HEK293 (cell line): ENCODE data around the gene ARTN.

ENCODE experiments used
- CTCF ChIA-PET: fragments of 350-600 bp; formaldehyde crosslinking; extraction: SDS; loops from one replicate; lab custom pipeline; 2021; ENCODE audit warnings: antibody characterized with exemption; lab: Yijun Ruan, JAX
- POLR2A ChIA-PET: fragments of 300-600 bp; formaldehyde crosslinking; extraction: SDS; loops from one replicate; lab custom pipeline; 2020; ENCODE audit warnings: antibody characterized with exemption, inconsistent platforms; lab: Yijun Ruan, JAX
- H3K27ac ChIP-seq: fragments of 200-500 bp; sonication (Bioruptor generic); 2 replicates; pipeline ENCODE4 v1.5.1; 2014; ENCODE audit warnings: low read depth, low read length, control low read depth, inconsistent platforms; ENCODE audit errors: extremely low read depth
- H3K36me3 ChIP-seq, 2 experiments: fragments of 200-500 bp in 1 of 2; sonication (Bioruptor generic) in 1 of 2; 1 replicate in 1 of 2; 2 replicates in 1 of 2; pipeline ENCODE4 v1.5.1; 2014 to 2017; ENCODE audit warnings: inconsistent platforms in 2 of 2, low read length in 2 of 2; ENCODE audit not compliant: control insufficient read depth in 2 of 2, insufficient read depth in 1 of 2
- H3K4me1 ChIP-seq: fragments of 200-500 bp; sonication (Bioruptor generic); 2 replicates; pipeline ENCODE4 v1.5.1; 2014; ENCODE audit warnings: mild to moderate bottlenecking, low read length, inconsistent platforms; ENCODE audit not compliant: control insufficient read depth, insufficient read depth
- H3K4me3 ChIP-seq: 2 replicates; pipeline ENCODE4 v1.5.1; 2011; ENCODE audit warnings: low read depth, mild to moderate bottlenecking, control low read depth, low read length, moderate library complexity
- H3K9me3 ChIP-seq: fragments of 200-500 bp; sonication (Bioruptor generic); 2 replicates; pipeline ENCODE4 v1.5.1; 2014; ENCODE audit warnings: low read depth, low read length, inconsistent platforms; ENCODE audit not compliant: control insufficient read depth, insufficient read depth
- BCL11B ChIP-seq: fragments of 450-650 bp; formaldehyde crosslinking; IDR thresholded peaks from 2 replicates; pipeline ENCODE4 v1.5.1; 2016; ENCODE audit warnings: low read depth, missing biosample characterization, missing genetic modification characterization
- IKZF3 ChIP-seq: fragments of 450-650 bp; IDR thresholded peaks from 2 replicates; pipeline ENCODE4 v1.5.0; 2018; ENCODE audit warnings: missing biosample characterization, mild to moderate bottlenecking, missing genetic modification characterization, moderate library complexity
- KLF7 ChIP-seq: fragments of 450-650 bp; formaldehyde crosslinking; IDR thresholded peaks from 2 replicates; pipeline ENCODE4 v1.5.1; 2016; ENCODE audit warnings: missing biosample characterization, missing genetic modification characterization, borderline replicate concordance
- KLF8 ChIP-seq: fragments of 450-650 bp; formaldehyde crosslinking; IDR thresholded peaks from 2 replicates; pipeline ENCODE4 v1.5.1; 2016; ENCODE audit warnings: missing biosample characterization, missing genetic modification characterization
- MYNN ChIP-seq: fragments of 450-650 bp; formaldehyde crosslinking; IDR thresholded peaks from 2 replicates; pipeline ENCODE4 v1.5.1; 2016; ENCODE audit warnings: missing biosample characterization, missing genetic modification characterization, borderline replicate concordance
- SP2 ChIP-seq: fragments of 450-650 bp; formaldehyde crosslinking; IDR thresholded peaks from 2 replicates; pipeline ENCODE4 v1.5.1; 2016; ENCODE audit warnings: missing biosample characterization, missing genetic modification characterization
- SP3 ChIP-seq: fragments of 450-650 bp; formaldehyde crosslinking; IDR thresholded peaks from 2 replicates; pipeline ENCODE4 v1.5.1; 2016; ENCODE audit warnings: missing biosample characterization, missing genetic modification characterization
- YY1 ChIP-seq: fragments of 450-650 bp; formaldehyde crosslinking; IDR thresholded peaks from 2 replicates; pipeline ENCODE4 v1.5.1; 2018; ENCODE audit warnings: missing biosample characterization, missing genetic modification characterization
- YY2 ChIP-seq: fragments of 450-650 bp; formaldehyde crosslinking; IDR thresholded peaks from 2 replicates; pipeline ENCODE4 v1.5.1; 2016; ENCODE audit warnings: missing biosample characterization, missing genetic modification characterization
- ZFP41 ChIP-seq: fragments of 450-650 bp; formaldehyde crosslinking; IDR thresholded peaks from 2 replicates; pipeline ENCODE4 v1.5.1; 2016; ENCODE audit warnings: missing biosample characterization, missing genetic modification characterization, borderline replicate concordance
- ZIC2 ChIP-seq: fragments of 450-650 bp; formaldehyde crosslinking; IDR thresholded peaks from 2 replicates; pipeline ENCODE4 v1.5.1; 2016; ENCODE audit warnings: missing biosample characterization, missing genetic modification characterization
- ZNF2 ChIP-seq: fragments of 450-650 bp; formaldehyde crosslinking; IDR thresholded peaks from 2 replicates; pipeline ENCODE4 v1.5.1; 2016; ENCODE audit warnings: missing biosample characterization, missing genetic modification characterization
- ZNF202 ChIP-seq: fragments of 450-650 bp; formaldehyde crosslinking; IDR thresholded peaks from 2 replicates; pipeline ENCODE4 v1.5.1; 2016; ENCODE audit warnings: missing biosample characterization, missing genetic modification characterization, borderline replicate concordance
- ZNF248 ChIP-seq: fragments of 450-650 bp; formaldehyde crosslinking; IDR thresholded peaks from 2 replicates; pipeline ENCODE4 v1.5.1; 2017; ENCODE audit warnings: missing biosample characterization, missing genetic modification characterization
- ZNF311 ChIP-seq: fragments of 450-650 bp; formaldehyde crosslinking; IDR thresholded peaks from 2 replicates; pipeline ENCODE4 v1.5.1; 2017; ENCODE audit warnings: missing biosample characterization, missing genetic modification characterization, borderline replicate concordance
- ZNF558 ChIP-seq: fragments of 450-650 bp; formaldehyde crosslinking; IDR thresholded peaks from 2 replicates; pipeline ENCODE4 v1.5.1; 2016; ENCODE audit warnings: missing biosample characterization, missing genetic modification characterization
- ZNF571 ChIP-seq: fragments of 450-650 bp; formaldehyde crosslinking; IDR thresholded peaks from 2 replicates; pipeline ENCODE4 v1.5.0; 2017; ENCODE audit warnings: missing biosample characterization, missing genetic modification characterization
- ZNF701 ChIP-seq: fragments of 450-650 bp; formaldehyde crosslinking; IDR thresholded peaks from 2 replicates; pipeline ENCODE4 v1.5.1; 2016; ENCODE audit warnings: missing biosample characterization, missing genetic modification characterization
- ZNF830 ChIP-seq: fragments of 450-650 bp; IDR thresholded peaks from 2 replicates; pipeline ENCODE4 v1.5.0; 2018; ENCODE audit warnings: missing biosample characterization, missing genetic modification characterization, low read depth, mild to moderate bottlenecking, moderate library complexity
- TF ChIP-seq, protein P1 (sequence below): fragments of 450-650 bp; formaldehyde crosslinking; IDR thresholded peaks from 2 replicates; pipeline ENCODE4 v1.5.1; 2016; ENCODE audit warnings: missing biosample characterization, missing genetic modification characterization
- TF ChIP-seq, protein P2 (sequence below): fragments of 450-650 bp; formaldehyde crosslinking; IDR thresholded peaks from 2 replicates; pipeline ENCODE4; 2016; ENCODE audit warnings: missing biosample characterization, missing genetic modification characterization
- TF ChIP-seq, protein P3 (sequence below): fragments of 450-650 bp; formaldehyde crosslinking; IDR thresholded peaks from 2 replicates; pipeline ENCODE4 v1.5.1; 2016; ENCODE audit warnings: missing biosample characterization, missing genetic modification characterization
- TF ChIP-seq, protein P4 (sequence below): fragments of 450-650 bp; formaldehyde crosslinking; IDR thresholded peaks from 2 replicates; pipeline ENCODE4 v1.5.1; 2016; ENCODE audit warnings: missing biosample characterization, missing genetic modification characterization

Gene ARTN

DNA sequence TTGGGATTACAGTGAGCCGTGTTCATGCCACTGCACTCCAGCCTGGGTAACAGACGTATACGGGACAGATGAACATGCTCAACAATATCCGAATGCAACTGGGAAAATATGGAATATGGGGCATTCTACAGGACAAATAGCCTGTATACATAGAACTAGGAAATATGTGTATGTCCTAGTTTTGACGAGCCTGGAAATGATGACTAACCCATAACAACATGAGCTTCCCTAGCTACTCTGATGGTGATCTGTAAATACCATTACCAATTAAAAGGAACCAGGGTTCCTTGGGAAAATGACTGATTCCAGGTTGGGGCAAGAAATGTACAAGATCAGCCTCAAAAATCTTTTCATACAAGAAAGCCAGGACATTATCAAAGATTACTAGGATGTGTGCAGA lies 42.8 kb upstream of the ARTN start:
- Histone ChIP-seq H3K27ac (no peak overlapping the region), H3K4me3 (no peak overlapping the region), H3K9me3 (no peaks in the 10 kb centered on the region), H3K36me3 (peaks cover 0 to 7% of the 10 kb centered on the region in 2 experiments; a peak in 1 of 3 replicates), H3K4me1 (no peaks in the 10 kb centered on the region)
- CTCF ChIA-PET = interaction anchor here (1.0 to 2.0 kb wide), 2 partner anchors 43 to 126 kb away, joined by 3 to 6 read pairs; no protein-coding TSS in a partner anchor
- TF ChIP-seq ZNF571 (tag by site-specific recombination) = no peak
- TF ChIP-seq ZNF830 (tag by site-specific recombination) = no peak
- TF ChIP-seq ZNF558 = no peak
- no peak for TF ChIP-seq BCL11B (tag by site-specific recombination)
- no peak for TF ChIP-seq ZNF701
- no peak for TF ChIP-seq ZIC2 (tag by site-specific recombination)
- no peak for TF ChIP-seq KLF8
- TF ChIP-seq SP3 (tag by site-specific recombination) = no peak
- TF ChIP-seq KLF7 (tag by site-specific recombination) = no peak
- TF ChIP-seq, protein P1, sequence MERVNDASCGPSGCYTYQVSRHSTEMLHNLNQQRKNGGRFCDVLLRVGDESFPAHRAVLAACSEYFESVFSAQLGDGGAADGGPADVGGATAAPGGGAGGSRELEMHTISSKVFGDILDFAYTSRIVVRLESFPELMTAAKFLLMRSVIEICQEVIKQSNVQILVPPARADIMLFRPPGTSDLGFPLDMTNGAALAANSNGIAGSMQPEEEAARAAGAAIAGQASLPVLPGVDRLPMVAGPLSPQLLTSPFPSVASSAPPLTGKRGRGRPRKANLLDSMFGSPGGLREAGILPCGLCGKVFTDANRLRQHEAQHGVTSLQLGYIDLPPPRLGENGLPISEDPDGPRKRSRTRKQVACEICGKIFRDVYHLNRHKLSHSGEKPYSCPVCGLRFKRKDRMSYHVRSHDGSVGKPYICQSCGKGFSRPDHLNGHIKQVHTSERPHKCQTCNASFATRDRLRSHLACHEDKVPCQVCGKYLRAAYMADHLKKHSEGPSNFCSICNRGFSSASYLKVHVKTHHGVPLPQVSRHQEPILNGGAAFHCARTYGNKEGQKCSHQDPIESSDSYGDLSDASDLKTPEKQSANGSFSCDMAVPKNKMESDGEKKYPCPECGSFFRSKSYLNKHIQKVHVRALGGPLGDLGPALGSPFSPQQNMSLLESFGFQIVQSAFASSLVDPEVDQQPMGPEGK (tag by site-specific recombination) = no peak
- no peak for TF ChIP-seq ZNF202 (tag by site-specific recombination)
- TF ChIP-seq, protein P2, sequence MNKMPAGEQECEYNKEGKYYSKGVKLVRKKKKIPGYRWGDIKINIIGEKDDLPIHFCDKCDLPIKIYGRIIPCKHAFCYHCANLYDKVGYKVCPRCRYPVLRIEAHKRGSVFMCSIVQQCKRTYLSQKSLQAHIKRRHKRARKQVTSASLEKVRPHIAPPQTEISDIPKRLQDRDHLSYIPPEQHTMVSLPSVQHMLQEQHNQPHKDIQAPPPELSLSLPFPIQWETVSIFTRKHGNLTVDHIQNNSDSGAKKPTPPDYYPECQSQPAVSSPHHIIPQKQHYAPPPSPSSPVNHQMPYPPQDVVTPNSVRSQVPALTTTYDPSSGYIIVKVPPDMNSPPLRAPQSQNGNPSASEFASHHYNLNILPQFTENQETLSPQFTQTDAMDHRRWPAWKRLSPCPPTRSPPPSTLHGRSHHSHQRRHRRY (tag by site-specific recombination) = no peak
- no peak for TF ChIP-seq ZFP41 (tag by site-specific recombination)
- TF ChIP-seq SP2 = no peak
- no peak for TF ChIP-seq MYNN (tag by site-specific recombination)
- TF ChIP-seq IKZF3 (tag by site-specific recombination) = no peak
- TF ChIP-seq, protein P3, sequence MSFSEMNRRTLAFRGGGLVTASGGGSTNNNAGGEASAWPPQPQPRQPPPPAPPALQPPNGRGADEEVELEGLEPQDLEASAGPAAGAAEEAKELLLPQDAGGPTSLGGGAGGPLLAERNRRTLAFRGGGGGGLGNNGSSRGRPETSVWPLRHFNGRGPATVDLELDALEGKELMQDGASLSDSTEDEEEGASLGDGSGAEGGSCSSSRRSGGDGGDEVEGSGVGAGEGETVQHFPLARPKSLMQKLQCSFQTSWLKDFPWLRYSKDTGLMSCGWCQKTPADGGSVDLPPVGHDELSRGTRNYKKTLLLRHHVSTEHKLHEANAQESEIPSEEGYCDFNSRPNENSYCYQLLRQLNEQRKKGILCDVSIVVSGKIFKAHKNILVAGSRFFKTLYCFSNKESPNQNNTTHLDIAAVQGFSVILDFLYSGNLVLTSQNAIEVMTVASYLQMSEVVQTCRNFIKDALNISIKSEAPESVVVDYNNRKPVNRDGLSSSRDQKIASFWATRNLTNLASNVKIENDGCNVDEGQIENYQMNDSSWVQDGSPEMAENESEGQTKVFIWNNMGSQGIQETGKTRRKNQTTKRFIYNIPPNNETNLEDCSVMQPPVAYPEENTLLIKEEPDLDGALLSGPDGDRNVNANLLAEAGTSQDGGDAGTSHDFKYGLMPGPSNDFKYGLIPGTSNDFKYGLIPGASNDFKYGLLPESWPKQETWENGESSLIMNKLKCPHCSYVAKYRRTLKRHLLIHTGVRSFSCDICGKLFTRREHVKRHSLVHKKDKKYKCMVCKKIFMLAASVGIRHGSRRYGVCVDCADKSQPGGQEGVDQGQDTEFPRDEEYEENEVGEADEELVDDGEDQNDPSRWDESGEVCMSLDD (tag by site-specific recombination) = no peak
- POLR2A ChIA-PET = no interaction called here

DNA sequence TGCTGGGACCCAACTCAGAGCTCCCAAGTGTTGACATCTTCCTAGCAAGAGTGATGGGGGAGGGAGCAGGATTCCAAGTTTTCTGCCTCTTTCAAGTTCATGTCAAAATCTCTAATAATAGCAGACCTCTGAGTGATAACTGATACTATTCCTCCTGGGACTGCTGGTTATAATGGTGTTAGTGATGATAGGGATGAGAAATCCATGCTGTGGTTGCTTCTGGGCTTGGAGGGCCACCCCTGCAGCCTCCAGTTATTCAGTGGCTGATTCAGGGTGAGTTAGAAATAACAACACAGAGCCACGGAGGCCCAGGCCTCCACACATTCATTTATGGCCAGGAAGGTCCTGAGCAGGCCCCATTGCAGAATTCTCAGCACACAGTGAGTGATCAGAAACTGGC lies 40.6 kb upstream of the ARTN start:
- H3K4me3 ChIP-seq = no peak overlapping the region
- no peaks in the 10 kb centered on the region for H3K4me1 ChIP-seq
- H3K27ac ChIP-seq = no peak overlapping the region
- POLR2A ChIA-PET = no interaction called here
- TF ChIP-seq ZNF248 (no peak), ZNF311 (tag by site-specific recombination) (no peak), YY2 (tag by site-specific recombination) (no peak), YY1 (tag by site-specific recombination) (no peak), ZNF2 (tag by site-specific recombination) (no peak), ZNF558 (no peak)
- TF ChIP-seq, protein P4, sequence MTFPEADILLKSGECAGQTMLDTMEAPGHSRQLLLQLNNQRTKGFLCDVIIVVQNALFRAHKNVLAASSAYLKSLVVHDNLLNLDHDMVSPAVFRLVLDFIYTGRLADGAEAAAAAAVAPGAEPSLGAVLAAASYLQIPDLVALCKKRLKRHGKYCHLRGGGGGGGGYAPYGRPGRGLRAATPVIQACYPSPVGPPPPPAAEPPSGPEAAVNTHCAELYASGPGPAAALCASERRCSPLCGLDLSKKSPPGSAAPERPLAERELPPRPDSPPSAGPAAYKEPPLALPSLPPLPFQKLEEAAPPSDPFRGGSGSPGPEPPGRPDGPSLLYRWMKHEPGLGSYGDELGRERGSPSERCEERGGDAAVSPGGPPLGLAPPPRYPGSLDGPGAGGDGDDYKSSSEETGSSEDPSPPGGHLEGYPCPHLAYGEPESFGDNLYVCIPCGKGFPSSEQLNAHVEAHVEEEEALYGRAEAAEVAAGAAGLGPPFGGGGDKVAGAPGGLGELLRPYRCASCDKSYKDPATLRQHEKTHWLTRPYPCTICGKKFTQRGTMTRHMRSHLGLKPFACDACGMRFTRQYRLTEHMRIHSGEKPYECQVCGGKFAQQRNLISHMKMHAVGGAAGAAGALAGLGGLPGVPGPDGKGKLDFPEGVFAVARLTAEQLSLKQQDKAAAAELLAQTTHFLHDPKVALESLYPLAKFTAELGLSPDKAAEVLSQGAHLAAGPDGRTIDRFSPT (tag by site-specific recombination) = no peak
- peaks cover 0 to 9% of the 10 kb centered on the region in 2 experiments; a peak in 1 of 3 replicates for H3K36me3 ChIP-seq
- no peaks in the 10 kb centered on the region for H3K9me3 ChIP-seq
- CTCF ChIA-PET = interaction anchor here (0.7 to 0.9 kb wide), 3 partner anchors 32 to 129 kb away, joined by 3 to 4 read pairs (median 3); no protein-coding TSS in a partner anchor
